T-helper 2 cell treated with Interferon-gamma antibody and Interleukin-4, amounts not matched to agents 100 ng/mL and 5 ng/mL, for 36 hours (primary cell): ENCODE data around the gene POLR2C. TPM values are rescaled to one million over a fixed set of nuclear protein-coding genes. Genes with fewer than 3 reads are reported as not detected.

ENCODE experiments used
- intact Hi-C: fragments of 100-400 bp; cut with micrococcal nuclease; formaldehyde crosslinking; loops from one replicate; pipeline ENCODE4 v1.15.1; 2023
- total RNA-seq: library from RNA; stranded (reverse); gene quantifications from 2 replicates; pipeline ENCODE4 v1.2.3, GENCODE V29; 2022

The POLR2C gene
- total RNA-seq, 1 donor from 2014 or later = 63.3 TPM

DNA sequence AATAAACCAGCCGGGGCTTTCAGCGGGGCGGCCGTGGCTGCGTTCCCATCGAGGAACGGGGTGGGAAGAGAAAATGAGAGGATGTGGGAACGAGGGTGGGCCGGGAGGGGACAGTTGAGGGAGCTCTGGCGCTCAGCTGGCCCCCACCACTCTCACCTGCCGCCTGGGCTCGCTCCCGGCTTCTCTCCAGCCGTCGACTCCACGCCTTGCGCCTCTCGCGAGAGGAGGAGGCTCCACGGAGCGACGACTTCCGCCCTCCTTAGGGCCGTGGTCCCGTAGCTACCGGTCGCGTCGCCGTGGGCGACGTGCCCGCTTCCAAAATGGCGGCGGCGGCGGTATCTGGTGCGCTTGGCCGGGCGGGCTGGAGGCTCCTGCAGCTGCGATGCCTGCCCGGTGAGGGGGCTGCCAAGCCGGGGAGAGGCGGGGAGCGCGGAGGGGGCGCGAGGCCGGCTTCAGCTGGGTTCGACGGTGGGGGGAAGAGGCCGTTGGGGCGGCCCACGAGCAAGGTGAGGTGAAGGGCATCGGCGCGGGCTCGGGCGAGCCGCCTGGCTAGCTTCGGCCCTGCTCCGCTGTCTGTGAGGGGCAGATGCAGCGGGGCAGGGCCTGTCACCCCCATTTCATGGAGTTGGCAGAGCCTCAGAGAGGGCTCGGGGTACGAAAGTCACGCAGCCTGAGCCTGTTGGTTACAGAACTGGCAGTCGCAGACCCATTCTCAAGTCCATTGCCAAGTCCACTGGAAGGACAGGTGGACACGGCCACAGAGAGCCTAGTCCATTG, 15.1 kb upstream of the POLR2C start, which contains the start of the genes CIAPIN1 and COQ9:
CIAPIN1 (minus strand) TSS at position 200 of the 777 bp plus-strand sequence. CDS start 6,457 bp downstream, outside the sequence.
COQ9 (plus strand) TSS at position 294 of the 777 bp plus-strand sequence; CDS start at position 321, 27 bp downstream.
- intact Hi-C loops = loop anchor here (1.0 kb wide), 2 partner anchors 15 to 147 kb away; partner anchors contain the start of gene POLR2C

DNA sequence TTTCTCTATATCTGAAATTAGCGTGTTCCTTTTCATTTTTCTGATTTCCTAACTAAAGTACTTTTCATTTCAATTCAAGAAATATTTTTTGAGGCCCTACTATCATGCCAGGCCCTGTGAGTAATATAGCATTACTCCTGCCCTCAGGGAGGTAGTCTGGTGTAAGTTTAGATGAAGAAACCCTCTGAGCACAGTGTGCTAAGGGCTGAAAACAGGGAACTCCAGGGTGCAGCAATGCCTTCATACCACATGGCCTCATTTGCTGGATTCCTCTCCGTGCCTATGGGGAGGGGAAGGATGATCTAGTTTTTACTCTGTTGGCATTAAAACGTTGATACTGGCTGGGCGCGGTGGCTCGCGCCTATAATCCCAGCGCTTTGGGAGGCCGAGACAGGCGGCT, 10.5 kb upstream of the POLR2C start:
- intact Hi-C loops = no loop called here

DNA sequence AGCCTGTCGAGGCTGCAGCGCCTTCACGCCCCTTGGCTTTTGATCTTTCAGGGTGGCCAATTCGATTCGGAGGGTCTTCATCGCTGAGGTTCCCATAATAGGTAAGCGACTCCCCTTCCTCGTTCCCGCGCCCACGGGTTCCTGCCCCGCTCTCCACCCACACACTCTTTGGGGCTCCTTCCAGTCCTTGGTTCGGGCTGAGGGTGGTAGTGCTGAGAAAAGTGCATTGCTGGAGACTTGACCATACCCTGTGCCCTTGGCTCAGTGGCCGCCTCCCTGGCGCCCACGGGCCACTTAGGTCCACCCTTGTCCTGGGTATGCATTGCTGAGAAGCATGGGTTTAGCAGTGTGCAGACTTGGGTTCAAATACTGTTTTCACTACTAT, 491 bp downstream of the POLR2C start:
- intact Hi-C loops = loop anchor here (1.0 kb wide), 3 partner anchors 16 to 163 kb away; partner anchors contain the start of genes CIAPIN1 and COQ9

DNA sequence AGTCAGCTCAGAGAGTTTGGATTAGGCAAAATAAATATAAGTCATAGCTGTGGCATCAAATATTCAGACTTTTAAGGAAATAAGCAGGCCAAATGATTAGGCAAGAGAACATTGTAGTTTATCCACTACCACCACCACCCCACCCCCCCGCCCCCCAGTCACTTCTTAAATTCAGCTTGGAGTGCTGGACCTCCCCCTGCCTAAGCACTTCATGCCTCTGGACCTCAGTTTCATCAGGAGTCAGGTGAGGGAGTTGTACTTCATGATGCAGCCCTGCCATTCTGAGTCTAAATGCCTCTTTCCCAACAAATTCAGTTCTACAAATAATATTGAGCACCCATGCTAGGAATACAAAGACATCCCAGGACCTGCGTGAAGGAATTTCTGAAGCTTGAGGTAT, 2.0 kb downstream of the POLR2C start:
- intact Hi-C loops = no loop called here

DNA sequence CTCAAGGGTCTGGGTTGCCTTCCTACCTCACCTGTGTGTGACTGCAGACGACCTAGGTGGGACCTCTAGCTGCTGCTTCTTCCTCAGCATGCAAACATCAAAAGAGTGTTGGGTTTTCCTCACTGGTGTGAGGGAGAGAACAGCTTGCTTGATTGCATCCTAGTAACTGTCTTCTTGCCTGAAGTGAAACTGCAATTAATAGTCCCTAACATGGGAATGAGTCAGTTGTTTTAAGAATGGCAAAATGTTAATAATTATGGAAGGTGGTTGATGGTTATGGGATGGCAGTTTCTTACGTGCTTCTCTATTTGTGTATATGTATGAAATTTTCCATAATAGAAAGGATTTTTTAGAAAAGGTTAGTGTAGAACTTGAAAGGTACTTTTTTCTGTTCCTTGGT, 5.9 kb downstream of the POLR2C start:
- intact Hi-C loops = no loop called here

DNA sequence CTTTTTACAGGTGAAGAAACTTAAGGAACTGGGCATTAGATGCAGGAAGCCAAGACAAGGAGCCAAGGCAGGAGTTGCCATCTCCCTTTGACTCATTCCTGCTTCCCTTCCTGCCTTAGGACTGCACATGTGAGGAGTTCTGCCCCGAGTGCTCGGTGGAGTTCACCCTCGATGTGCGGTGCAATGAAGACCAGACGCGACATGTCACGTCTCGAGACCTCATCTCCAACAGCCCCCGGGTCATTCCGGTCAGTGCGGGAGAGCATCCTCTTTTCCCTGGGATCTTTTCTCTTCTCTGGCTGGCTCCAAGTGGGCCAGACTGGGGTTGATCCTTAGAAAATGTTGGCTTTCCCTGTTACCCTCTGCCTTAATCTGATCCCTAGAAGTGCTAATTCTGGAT, 6.6 kb downstream of the POLR2C start:
- intact Hi-C loops = no loop called here

DNA sequence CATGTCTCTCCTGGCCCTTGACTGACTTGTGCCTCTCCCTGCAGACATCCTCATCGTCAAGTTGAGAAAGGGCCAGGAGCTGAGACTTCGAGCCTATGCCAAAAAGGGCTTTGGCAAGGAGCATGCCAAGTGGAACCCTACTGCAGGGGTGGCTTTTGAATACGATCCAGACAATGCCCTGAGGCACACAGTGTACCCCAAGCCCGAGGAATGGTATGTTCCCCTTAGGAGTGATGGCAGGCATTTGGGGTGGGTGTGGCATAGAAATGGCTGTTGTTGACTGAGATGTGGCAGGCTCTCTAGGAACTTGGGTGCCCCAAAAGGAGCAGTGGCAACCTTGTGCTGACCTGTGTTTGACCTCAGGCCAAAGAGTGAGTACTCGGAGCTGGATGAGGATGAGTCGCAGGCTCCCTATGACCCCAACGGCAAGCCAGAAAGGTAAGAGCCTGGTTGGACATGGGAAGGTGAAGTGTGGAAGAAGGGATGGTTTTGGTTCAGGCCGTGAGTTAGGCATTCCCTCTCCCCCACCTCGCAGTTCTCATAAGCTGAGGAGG, 7.5 kb downstream of the POLR2C start:
- intact Hi-C loops = no loop called here

DNA sequence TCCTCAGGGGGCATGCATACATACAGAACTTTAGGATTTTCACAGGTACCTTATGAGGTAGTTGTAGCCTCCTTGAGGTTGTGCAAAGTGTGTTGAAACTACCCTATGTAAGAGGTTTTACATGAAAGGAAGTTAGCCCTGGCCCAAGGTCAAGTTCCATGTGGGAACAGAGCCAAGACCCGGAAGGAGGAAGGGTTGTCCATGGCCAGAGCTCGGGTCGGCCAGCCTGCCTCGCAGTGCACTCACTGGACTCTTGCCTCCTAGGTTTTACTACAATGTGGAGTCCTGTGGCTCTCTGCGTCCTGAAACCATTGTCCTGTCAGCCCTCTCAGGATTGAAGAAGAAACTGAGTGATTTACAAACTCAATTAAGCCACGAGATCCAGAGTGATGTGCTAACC, 8.2 kb downstream of the POLR2C start:
- intact Hi-C loops = no loop called here

DNA sequence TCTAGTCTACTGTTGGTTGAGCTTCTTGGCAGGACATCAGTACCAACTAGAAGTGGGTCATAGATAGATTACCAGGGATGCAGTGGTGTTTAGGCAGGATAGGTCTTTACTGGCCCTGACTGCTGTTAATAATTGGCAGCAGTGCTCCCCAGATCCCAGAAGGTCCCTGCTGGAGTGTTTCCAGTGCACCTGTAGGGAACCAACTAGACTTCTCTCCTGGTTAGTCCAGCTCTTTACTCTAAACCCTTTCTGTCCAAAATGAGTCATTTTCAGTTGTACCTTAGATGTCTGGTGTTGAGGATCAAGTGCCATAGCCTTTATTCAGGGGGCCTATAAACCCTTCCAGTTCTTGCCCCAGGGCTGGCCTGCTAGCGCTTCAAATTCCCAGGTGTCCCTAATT, 8.7 kb downstream of the POLR2C start:
- intact Hi-C loops = no loop called here

DNA sequence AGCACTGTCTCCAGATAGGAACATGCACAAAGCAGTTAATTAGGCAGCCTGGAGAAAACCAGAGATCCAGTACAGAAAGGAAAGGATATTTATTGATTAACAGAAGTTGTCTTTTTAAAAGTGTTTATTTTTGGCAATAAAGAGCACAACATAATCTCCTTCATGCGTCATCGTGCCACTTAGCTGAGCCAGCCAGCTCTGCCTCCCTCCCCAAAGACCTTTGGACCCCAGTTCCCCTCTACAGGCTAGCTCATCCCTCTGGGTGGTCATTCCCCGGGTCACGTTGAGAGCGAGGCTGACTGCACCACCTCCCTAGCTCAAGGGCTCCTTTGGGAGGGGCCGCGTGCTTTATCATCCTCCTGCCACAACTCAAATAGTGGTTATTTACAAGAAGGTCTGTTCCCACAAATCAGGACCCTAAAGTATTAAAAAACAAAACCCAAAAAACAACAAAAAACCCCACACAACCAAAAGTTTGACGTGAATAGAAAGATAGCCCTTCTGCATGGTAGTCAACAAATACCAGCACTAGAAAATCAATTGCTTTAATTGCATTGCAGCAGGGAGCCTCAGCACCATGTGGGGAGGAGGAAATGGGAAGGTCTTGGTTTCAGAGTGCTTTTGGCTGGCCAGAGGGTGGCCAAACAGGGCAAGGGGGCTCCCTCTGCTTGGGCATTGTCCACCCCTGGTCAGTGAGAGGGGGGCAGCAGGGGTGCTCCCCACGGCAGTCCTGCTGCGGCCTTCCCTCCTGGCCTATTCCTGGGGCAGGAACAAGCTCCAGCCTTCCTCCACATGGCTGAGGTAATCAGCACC, 9.6 kb downstream of the POLR2C start:
- intact Hi-C loops = no loop called here

DNA sequence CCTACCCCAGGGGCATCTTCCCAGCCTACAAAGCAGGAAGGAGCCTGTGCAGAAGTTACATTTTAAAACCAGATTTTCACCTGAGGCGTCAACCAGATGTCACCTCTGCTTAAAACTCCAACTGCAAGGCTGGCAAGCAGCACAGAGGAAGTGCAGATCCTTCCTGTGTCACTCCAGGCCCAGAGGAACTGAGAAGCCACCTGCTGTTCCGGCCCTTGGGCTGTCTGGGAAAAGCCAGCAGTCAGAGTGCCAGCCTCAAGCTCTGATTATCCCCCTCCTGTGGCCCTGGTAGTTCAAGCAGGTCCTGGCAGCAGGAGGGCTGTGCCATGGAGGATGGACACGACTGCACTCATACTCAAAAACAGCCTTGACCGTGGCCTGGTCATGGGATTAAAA, 10.2 kb downstream of the POLR2C start:
- intact Hi-C loops = no loop called here

DNA sequence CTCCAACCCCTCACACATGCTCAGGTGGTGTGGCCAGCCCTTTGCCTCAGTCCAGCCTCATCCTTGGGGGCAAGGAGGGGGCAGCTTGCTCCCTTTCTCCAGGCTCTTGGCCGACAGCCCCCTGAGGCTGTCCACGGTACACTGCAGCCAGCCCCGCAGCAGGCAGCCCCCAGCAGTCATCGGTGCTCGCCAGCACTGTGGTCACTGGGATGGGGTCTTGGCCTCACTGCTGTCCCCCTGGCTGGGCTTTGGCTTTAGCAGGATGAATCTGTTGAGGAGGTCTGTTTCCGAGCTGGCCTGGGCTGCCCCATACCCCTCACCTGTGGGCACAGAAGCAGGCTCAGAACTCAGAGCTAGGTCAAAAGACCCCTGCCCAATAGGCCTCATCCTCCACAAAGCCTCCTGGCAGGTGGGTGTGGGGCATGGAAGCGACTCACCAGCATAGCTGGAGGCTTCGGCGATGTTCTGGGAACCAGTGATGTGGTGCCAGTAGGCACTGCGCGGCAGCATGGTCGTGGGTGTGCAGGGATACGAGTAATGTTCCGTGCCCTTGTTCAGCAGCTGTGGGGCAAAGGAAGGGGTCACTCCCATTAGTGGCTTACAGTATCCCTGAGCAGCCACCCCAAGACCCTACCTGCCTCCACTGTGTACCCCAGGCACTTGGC, 10.8 kb downstream of the POLR2C start:
- intact Hi-C loops = no loop called here

DNA sequence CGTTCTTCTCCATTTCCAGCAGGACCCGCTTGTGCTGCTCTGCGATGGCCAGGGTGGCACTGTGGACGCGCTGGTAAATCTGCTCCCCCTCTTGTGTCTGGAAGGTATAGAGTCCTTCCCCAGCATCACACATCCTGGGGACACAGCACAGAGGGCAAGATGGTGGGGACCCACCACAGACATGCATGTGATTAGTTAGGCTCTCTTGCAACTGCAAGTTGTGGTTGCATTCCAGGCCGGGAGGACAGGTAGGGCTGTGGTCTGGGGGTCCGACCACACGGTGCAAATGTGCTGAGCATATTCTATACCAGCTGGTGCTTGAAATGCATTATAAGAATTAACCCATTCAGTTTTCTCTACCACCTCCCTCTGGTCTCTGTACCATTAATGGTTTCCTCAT, 11.4 kb downstream of the POLR2C start:
- intact Hi-C loops = no loop called here

DNA sequence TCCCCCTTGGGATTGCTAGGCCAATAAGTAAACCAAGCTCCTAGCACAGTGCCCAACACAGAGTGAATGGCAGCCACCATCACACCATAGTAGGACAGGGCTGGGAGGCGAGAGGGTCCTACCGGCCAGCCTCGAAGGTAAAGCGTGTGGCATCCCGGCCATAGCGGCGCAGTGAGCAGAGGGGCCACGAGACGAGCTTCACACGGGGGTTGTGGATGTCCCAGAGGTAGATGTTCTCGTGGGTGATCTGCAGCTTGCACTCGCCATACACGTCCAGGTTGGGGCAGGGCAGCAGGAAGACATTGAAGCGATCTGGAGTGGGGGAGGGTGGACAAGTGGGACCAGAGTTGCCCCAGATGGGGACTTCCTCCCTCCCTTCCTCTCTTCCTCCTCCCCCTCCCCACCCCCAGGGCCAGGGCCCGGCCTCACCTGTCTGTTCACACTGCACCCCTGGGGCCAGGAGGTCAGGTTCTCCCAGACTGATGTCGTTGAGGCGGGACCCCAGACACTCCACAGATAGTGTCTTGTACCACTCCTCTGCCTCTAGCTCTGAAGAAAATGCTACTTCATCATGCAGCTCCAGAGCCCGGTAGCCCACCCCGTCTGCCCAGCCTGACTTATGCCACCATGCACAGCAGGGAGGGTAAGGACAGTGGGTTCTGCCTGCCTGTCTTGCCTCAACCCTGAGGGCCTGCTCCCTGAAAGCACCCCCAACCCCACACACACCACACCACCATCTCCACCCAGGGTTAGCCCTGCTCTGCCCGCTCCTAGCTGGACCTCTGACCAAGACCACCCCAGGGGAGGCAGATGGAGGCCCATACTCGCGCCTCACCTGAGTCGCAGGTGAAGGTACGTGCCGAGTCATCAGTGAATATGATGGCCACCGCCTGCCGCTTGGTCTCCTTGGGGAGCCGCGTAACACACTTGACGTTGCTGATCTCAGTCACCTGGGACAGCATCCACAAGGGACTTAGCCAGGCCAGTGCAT, 12.5 kb downstream of the POLR2C start:
- intact Hi-C loops = loop anchor here (5.0 kb wide), 1 partner anchor 42 kb away; no protein-coding TSS in a partner anchor

DNA sequence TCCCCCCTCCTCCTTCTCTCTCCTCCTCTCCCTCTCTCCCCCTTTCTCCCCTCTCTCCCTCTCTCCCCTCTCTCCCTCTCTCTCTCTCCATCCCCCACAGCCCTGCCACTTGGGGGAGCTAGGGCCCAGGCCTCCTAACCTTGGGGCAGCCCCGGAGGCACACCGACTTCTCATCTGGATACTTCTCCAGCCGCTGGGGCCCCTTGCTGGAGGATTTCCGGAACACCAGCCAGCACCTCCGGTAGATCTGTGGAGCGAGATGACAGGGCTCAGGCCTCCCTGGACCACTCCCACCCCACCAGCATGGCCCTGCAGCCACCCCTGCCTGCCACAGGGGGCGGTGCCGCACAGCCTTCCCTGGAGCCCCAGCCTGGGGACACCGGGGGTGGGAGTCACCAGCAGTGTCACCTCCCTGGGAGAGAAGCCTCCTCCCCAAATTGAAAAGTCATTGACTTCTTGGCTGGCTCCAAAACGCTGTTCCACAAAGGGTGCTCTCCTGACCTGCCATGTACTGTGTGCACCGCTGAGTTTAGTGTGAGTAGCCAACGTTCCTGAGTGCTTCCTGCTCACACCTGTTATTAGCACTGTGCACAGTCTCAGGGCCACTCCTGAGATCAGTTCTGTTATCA, 13.3 kb downstream of the POLR2C start:
- intact Hi-C loops = loop anchor here (5.0 kb wide), 1 partner anchor 41 kb away; no protein-coding TSS in a partner anchor

DNA sequence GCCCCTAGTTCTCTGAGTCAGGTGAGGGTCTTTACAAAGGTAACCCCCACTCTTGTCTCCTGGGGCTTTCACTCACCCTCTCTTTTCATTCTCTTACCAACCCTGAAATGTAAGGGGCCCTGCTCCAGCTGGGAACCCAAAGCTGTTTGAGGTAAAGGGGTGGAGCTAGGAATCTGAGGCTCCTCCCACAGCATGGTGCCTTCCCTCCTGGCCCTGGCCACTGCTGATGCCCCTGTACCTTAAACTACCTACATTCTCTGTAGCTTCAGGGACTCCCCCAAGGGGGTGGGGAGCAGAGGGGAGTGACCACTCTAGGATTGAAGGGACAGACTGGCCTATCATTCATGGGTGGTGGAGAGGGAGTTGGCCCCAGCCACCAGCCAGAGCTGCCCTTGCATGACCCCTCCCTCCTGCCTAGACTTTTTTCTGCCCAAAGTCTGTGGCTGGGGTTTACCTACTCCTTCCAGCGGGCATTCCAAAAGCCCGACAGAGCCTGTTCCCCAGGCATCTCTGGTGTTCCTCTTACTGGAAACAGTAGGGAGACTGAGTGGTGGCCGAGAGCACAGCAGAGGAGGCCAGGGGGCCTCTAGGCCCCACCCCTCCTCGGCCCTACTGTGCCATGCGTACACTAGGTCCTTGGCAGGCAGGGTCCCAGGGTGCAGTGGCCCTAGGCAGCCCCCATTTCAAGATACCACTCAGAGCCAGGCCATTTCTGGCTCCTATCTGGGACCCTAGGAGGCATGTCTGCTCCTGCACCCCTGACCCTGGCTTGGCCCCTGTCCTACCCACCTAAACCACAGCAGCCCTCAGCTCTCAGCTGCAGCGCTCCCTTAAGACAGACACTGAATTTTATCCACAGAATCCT, 14.3 kb downstream of the POLR2C start:
- intact Hi-C loops = loop anchor here (5.0 kb wide), 1 partner anchor 41 kb away; no protein-coding TSS in a partner anchor

DNA sequence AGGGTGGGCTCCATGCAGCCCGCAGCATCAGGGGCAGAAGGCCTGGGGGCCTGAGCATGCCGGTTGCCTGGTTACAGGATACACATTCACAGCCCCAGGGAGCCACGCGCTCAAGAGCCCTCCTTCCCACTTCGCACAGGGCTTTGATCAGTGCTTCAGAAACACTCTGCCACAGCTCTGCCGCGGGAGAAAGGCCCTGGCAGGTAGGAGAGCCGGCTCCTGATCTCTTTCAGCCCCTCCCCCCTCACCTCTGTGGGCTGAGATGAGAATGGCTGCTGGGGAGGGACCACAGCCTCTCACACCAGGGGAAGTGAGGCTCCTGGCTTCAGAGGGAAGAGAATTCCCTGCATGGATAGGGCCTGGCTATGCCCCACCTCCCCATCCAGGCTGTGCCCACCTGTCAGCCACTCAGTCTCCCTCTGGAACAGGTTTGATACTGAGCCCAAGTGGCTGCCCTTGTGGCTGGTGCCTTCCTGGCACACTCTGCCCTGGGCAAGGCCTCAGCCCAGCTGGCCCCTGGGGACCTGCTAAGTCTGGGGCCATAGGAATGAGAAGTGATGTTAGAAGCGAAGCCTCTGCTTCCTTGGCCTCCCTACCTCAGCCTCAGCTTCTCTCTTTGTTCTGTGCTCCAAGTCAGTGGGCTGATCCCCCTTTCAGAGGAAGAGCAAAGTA, 15.2 kb downstream of the POLR2C start:
- intact Hi-C loops = loop anchor here (5.0 kb wide), 1 partner anchor 40 kb away; no protein-coding TSS in a partner anchor
